HG02588 (cell line): ENCODE data around the gene SCN3A.
A peak's percentile ranks its signal among the peaks of the same experiment; 100 is the strongest.

Source experiments
- ATAC-seq: cut with Tn5 transposase; IDR thresholded peaks from one replicate; pipeline ENCODE4 v1.9.1; 2021; ENCODE audit warnings: mild to moderate bottlenecking, moderate library complexity; ENCODE audit not compliant: unreplicated experiment

SCN3A gene

DNA sequence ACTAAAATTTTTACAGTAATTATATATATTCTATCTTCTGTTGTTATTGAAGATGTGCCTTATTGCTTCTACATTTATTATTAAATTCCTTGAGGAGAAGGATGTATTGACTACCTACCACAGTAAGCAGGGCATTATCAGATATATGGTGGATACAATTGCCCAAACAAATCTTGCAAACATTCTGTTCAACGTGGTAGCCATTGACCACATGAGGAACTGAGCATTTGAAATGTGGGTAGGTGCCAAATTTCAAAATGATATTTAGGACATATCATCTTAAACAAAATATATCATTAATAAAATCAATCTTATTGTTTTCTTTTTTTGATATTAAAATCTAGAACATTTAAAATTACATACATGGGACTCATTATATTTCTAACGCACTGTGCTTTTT, 11.1 kb downstream of the SCN3A start:
- ATAC-seq, result peak; percentile 31

DNA sequence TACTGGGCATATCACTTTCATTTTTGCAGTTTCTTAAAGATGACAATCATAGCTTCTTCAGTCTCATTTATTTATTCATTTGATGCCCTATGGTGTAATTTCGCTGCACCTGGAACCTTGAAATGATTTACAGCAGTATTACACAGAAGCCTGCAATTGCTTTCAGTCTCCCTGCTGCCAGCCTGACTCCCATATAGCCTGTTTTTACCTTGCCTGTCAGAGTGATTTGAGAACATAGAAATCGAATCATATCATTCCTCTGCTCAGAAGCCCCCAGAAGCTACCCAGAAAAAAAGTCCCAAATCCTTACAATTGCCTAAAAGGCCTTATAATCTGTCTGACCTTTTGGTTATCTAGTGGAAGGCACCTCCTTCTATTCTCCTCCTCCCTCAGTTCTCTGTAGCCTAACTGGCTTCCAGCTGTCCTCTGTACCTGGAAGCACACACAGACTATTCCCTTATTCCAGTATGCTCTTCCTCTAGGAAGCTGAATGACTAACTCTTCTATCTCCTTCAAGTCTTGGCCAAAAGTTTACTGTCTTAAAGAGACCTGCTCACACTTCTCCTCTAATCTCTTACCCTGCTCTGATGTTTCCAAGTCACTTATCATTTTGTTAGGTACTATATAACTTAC, 12.6 kb downstream of the SCN3A start:
- no peak for ATAC-seq

DNA sequence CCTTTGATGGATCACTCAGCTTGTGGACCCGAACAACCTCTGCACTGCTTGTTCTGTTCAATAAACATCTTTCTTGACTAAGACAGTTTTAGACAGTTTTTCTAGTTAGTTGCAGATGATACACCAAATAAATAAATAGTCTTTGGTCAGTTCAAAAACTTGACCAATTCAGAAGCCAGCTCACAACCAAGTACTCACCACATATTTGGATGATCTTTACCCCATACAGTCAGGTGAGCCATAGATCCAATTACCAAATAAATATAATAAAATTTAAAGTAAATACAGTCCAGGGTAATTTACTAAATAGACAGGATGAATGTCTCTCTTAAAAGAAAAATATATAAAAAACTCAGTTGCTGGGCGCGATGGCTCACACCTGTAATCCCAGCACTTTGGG, 18.2 kb downstream of the SCN3A start:
- no peak for ATAC-seq

DNA sequence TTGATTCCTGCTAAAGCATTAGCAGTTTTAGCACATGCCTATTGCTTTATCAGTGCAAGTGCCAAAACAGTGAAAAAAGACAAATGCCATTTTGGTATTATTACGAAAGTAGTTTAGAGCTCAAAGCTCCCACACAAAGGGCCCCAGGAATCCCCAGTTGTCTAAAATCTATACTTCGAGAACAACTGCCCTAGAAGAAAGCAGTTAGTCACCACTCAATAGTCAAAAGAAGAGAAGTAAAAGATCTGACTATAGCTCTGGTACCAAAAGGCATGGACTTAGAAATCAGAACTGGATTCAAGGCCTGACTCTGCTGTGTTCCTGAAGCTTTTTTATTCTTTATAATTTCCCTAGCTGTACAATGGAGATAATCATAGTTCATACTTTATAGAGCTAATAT, 21.8 kb downstream of the SCN3A start:
- ATAC-seq, result no peak

DNA sequence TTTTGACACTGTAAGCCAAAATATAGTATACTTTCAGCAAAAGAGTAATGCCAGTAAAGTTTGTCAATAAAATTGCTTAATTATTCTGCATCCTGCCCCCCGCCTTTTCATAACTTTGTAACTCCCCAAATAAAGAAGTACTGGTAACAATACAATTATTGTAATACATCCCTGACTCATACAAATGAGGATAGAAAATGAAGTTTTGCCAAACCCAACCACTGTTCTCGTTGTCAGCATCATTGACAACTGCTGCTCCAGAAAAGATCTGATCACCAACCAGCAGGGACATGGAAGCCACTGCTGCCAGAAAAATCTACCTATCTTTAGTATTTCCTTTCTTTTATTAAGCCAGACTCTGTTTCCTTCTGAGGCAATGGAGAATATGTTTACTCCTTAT, 27.1 kb downstream of the SCN3A start:
- no peak for ATAC-seq

DNA sequence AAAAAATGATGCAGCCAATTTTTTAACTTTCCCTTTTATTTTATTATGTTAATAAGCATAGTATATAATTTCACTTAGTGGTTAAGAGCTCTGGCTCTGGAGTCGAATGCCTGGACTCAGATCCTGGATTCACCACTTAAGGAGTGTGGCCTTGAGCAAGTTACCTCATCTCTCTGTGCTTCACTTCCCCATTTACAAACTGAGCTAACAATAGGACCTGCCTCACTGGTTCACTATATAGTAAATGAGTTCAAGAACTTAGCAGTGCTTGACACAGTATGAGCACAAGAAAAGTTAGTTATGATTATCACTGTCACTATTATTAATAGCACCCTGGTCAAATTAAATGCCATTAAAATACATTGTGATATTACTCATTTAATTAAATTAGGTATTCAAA, 30.6 kb downstream of the SCN3A start:
- ATAC-seq, result peak; percentile 57

DNA sequence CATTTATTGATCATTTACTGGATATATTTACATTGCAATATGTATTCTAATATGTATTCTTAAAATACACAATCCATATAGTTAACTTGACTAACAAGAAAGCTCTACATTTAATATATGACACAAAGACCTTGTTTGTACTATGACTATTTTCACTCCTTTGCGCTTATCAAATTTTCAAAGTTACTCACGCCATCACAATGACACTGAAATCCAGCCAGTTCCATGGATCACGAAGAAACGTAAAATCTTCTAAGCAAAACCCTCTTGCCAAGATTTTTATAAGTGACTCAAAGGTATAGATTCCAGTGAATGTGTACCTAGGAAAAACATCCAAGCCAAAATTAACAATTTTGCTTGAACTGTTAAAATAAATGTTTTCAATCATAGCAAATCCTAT, 39.6 kb downstream of the SCN3A start:
- no peak for ATAC-seq

DNA sequence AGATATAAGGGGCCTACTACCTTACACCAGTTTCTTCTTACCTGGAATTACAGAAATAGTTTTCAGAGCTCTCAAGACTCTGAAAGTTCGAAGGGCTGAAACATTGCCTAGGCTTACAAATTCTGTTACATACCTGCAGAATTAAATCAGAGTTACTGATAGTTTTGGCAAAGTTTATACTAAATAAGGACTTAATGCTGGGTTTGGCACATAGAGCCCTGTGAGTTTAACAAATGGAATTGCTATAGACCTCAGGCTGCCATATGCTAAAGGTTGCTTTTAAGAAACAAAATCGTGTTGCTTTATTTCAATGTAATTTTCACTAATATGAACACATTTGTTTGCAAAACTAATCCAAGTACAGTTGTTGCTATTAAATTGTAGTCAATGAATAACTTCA, 40.1 kb downstream of the SCN3A start:
- ATAC-seq, result no peak

DNA sequence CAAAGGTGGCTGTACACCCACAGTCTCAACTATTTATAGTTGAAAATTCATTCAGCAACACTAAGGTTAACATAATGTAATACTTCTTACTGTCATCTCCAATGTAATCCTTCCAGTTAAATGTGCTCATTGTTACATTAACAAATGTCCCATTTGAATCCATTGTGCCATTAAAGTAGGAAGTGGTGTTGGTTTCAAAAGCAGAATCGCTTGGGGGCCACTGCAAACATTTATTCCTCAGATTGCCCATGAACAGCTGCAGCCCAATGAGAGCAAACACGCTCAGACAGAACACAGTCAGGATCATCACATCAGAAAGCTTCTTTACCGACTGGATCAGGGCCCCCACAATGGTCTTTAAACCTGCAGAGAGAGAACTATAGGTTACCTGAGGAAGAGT, 41.4 kb downstream of the SCN3A start:
- ATAC-seq, result no peak

DNA sequence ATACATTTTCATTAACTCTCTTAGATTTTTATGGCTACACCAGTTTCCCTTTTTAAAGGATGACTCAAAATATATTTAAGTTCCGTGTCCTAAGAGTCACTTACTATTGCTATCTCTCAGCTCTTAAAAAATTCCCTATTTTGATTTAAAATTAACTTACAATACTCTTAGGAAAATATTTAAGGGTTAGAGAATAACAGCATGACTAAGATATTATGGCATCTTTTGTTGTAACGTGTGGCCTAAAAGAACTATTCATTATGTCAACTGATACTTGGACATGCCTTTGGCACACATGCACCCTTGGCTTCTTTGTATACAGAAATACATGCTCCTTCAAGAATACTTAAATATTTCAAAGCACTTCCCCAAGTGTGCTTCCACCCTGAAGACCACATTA, 42.3 kb downstream of the SCN3A start:
- ATAC-seq, result no peak

DNA sequence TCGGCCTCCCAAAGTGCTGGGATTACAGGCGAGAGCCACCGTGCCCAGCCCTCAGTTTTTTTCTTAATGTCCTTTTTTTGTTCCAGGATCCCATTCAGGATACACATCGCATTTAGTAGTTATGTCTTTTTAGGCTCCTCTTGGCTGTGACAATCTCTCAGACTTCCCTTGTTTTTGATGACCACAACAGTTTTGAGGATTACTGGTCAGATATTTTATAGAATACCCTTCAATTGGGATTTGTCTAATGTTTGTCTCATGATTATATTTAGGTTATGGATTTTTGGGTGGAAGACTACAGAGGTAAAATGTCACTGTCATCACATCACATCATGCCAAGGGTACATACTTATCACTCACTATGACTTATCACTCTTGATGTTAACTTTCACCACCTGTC, 46.7 kb downstream of the SCN3A start:
- ATAC-seq, result no peak

DNA sequence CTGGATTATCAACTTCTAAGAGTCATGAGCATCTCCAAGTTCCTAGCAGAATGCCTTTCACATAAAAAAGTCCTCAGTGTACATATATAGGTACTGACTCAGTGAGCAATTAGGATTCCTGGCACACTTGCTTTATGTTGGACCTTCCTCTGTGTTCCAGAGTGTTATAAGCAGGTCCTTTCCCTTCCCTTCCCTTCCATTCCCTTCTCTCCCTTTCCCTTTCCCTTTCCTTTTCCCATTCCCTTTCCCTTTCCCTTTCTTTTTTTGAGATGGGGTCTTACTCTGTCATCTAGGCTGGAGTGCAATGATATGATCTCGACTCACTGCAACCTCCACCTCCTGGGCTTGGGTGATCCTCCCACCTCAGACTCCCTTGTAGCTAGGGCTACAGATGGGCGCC, 48.7 kb downstream of the SCN3A start:
- ATAC-seq, result no peak

DNA sequence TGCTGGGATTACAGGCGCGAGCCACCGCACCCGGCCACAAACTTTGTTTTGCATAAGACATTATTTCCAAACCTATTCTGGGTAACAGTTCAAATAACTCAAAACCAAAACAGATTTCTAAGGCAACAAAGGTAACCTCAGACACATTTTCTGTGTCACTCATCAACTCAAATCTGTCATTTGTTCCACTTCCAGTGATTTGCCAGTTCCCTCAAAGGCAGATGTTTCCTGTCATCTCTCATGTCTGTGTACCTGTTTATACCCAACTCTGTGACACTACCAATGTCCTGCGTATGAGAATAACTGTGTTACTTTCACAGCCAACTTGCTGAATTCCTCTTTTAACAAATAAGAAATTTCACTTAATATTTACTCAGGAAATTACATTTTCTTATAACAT, 54.4 kb downstream of the SCN3A start:
- peak; percentile 84 for ATAC-seq

DNA sequence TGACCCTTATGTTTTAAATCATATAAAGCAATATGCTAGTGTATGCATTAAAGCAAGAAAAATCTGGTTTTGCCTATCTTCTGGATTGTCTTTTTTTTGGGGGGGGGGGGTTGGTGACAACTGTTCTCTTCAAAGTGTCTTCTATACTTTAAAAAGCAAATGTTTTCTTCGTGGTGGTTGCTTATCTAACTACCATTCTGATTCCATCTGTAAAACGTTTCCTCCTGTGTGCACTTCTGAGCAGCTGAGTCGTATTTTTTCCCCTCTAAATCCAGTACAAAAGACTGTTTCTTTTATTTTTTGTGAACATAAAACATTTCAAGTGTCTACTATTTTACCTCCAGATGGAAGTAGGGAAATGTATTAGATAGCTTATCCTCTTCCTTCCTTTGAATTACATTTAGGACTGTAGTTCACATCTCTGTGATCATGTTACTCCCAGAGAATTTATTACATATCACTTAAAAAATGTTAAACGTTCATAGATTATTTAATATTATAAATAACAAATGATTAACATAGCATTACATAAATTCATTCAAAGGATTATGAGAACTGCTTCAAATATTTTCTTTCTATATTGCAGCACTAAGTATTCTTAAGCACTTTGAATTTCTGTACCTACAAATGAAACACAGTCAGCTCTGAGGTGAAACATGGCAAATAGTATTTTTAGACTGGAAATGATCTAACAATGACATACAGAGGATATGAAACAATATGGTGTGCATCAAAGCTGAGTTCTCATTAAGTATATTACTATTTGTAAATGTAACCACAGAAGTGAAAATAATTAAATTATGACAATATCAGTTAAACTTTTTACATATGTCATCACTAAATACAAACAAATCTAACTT, 56.4 kb downstream of the SCN3A start:
- no peak for ATAC-seq

DNA sequence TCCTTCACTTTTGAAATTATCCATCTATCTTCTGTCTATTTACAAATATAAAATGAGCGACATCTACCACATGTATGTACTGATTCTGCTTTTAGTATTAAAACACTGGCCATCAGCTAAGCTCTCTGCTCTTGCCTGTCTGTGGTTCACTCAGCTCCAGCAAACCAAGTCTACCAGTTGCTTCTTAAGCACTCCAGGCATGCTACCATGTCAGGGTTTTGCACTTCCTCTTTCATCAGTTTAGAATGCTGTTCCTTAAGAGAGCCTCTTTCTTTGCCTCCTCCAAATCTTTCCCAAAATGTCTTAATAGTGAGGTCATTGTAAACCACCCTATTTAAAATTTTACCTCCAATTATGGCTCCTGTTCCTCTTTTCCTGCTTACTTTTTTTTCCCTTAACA, 59.5 kb downstream of the SCN3A start:
- peak; percentile 65 for ATAC-seq

DNA sequence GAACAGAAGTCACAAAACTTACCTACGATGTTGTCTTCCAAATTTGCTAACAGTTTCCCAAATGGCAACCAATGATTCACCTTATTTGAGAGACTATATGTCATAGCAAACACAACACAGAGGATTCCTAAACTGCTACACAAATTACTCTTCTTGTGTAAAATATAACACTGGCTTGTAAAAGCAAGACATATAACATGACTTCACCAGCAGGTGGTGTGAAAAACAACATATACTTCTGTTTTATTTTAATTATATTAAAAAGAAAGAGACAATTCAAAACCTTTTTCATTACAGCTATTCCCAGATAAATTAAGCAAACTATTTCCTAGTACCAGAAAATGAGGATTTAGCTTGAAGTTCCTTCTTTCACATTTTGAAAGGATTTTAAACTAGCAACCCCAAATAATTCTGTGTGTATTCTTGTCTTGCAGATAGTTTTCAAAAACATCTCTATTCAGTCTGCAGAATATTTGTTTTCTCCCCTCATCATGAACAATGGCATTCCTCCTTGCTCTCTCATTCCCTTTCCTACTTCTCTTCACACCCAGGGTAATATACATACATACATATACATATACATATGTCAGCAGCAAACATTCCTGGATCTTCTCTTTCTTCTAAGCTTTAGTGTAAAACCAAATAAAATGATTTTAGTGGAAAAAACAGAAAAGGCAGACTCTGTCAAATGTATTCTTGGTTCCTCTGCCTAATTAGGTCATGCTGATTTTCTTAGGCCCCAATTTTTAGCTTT, 62.1 kb downstream of the SCN3A start:
- no peak for ATAC-seq

DNA sequence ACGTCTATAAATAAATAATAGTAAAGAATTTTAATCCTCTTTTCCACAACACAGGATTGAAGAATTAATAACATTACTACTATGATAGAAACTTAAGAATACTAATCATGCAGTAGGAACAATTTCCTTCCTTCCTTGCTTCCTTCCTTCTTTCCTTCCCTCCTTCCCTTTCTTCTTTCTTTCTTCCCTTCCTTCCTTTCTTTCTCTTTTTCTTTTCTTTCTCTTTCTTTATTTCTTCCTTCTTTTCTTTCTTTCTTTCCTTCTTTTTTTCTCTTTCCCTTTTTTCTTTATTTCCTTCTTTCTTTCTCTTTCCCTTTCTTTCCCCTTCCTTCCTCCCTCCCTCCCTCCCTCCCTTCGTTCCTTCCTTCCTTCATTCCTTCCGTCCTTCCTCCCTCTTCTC, 77.6 kb downstream of the SCN3A start:
- no peak for ATAC-seq

DNA sequence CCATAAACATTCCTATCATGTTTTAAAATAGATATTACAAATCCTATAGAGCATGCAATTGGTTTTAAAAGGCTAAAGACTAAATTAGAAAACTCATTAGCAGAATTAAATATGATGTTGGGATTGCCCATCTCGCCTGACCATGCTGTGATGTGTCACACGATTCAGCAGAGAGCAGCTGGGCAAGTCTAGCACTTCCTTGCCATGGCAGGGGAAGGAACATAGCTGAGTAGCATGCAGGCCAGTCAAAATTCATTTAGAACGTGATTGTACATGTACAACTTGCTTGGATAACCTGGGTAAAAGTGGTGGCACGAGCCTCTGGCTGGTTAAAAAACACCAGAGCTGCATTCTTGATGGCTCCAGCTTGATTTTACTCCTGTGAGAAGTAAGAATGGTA, 81.3 kb downstream of the SCN3A start:
- no peak for ATAC-seq

DNA sequence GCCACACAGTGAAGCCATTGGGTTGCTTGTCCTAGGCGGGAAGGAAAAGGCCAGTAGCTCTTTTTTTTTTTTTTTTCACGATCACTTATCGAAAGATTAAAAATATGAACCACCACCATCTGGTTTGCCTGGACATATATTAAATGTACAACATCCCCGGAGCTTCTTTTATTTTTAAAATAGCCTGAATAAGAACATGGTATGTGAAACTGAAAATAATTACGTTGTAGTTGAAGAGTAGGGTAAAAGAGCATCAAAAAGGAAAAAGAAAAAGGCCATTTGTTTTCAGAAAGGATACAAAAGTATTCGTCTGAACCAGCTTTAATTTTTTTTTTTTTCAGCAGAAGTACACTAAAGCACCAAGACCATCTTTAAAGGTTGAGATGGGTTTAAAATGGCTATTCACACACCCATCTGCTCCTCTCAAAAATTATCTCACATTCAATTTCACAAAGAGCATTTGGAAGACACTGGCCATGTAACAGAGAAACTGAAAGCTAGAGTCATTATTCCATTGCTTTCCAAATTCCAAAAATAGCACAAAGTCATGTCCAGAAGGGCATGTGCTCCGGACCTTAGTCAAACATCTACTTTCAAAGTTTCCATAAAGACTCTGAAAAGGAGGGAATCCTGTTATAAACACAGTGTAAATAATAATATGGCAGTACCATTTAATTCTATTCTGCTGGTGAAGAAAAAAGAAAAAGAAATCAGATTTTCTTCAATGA, 82.9 kb downstream of the SCN3A start:
- no peak for ATAC-seq

DNA sequence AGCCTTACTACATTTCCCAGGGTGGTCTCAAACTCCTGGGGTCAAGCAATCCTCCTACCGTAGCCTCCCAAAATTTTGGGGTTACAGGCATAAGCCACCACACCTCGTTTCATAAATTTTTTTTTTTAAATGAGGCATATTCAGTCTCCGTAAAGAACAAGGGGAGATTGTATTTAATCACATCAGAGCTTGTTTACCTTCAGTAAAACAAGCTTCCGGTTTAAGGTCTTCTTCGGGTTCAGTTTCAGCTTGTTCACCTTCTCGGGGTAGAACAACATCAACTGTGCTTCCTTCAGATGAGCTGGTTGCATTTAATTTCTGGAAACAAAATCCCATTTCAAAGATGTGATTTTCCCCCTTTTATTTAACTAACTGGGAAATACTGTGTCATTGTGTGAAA, 88.6 kb downstream of the SCN3A start:
- no peak for ATAC-seq

DNA sequence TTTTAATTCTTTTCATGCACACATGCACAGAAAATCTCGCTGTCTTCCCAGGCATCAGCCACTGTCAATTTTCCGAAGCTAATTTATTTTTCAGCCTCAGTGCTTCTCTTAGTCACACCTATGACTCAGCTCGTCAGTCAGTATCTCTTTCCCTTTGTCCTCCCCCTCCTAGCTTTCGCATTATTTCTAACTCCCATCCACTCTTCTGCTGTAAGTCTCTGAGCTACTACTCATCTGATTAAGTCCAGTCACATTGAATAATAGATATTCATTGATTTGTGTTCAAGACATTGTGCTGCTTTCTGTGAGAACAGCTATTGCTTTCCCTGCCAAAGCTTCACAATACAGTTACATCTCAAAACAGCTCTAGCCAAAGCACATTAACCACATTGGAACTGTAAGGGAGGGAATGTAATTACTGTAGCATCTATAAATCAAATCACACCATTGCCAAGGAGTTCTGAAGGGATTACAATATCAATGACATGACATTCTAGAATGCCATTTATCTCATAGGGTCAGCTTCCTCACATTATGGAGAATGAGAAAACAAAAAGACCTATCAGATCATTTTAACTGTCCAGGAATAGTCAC, 89.4 kb downstream of the SCN3A start:
- no peak for ATAC-seq
